ENCODE measurements around the gene FADS6.

Gene FADS6

DNA sequence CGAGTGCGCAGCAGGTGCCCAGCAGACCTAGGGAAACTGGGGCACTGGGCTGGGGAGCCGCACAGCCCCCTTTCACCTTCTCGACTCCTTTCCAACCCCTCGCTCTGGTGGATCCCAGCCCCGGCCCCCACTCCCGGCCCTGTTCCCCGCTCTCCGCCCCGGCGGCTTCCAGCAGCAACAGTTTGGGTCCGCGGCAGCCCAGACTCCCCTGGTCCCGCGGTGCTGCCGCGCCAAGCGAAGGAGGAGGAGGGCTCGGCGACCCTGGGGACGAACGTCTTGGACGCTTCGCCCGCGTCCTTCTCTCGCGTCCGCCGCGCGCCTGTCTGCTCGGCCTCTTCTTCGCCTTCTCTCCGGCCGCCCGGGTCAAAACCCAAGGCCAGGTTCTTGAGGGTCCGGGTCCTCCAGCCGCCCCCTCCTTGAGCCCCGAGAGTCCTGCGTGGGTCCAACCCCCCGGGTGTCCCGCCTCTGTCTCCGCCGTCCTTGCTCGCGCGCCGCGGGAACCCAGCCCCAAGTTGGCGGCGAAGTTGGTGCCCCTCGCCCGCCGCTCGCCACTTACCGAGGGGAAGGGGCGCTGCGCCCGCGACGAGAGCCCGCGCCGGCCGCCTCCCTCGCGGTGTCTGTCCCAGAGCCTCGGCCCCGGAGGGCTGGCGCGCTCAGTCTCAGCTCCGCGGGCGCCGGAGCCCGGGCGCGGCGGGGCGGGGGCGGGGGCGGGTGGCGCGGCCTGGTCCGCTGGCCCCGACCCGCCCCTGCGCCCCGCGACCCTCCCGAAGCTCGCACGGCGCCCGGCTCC lies 32.4 kb downstream of the FADS6 start:
- Histone ChIP-seq H3K4me1 (ENCODE audit: control insufficient read depth in 1 of 2, insufficient read depth in 1 of 2, low read depth in 1 of 2, low read length in 1 of 2) (peaks cover 6 to 25% of the 10 kb centered on the region in 2 experiments), H3K27ac (no peak overlapping the region), H3K36me3 (no peaks in the 10 kb centered on the region), H3K9me3 (no peaks in the 10 kb centered on the region), H3K4me3 (ENCODE audit: low read depth in 1 of 2, low read length in 1 of 2) (no peak overlapping the region), H3K27me3 (peaks cover 79% of the 10 kb centered on the region)
- TF ChIP-seq, protein P1, sequence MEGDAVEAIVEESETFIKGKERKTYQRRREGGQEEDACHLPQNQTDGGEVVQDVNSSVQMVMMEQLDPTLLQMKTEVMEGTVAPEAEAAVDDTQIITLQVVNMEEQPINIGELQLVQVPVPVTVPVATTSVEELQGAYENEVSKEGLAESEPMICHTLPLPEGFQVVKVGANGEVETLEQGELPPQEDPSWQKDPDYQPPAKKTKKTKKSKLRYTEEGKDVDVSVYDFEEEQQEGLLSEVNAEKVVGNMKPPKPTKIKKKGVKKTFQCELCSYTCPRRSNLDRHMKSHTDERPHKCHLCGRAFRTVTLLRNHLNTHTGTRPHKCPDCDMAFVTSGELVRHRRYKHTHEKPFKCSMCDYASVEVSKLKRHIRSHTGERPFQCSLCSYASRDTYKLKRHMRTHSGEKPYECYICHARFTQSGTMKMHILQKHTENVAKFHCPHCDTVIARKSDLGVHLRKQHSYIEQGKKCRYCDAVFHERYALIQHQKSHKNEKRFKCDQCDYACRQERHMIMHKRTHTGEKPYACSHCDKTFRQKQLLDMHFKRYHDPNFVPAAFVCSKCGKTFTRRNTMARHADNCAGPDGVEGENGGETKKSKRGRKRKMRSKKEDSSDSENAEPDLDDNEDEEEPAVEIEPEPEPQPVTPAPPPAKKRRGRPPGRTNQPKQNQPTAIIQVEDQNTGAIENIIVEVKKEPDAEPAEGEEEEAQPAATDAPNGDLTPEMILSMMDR (IDR thresholded peaks at IDR 0.05) = no peak

DNA sequence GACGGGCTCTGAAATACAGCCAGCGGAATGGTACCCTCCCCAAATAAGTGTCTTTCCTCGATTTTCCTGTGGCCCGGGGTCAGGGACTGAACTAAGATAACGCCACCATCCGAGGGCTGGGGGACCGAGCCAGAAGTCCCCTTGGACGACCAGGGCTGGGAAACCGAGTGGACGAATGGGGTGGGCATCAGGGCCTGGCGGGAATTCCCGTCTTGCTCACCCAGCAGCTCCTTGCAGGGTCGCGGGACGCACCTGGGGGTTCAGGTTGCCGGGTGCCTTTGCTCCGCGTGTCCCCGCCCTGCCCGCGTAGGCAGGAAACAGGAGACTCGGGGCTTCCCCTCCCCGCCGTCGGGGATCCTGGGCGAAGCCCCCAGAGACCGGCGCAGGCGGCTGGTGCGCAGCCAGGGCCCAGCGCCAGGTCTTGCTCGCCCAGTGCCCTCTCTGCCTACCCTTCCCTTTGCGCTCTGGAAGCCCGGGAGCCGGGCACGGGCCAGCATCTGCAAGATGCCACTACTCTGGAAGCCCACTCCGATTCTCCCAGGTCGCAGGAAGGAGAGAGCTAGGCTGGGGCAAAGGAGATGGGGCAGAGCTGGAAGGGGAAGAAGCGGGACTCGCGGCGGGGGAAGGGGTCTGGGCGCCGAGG lies 33.1 kb downstream of the FADS6 start:
- Histone ChIP-seq H3K27ac (no peak overlapping the region), H3K36me3 (no peaks in the 10 kb centered on the region), H3K9me3 (no peaks in the 10 kb centered on the region), H3K4me1 (ENCODE audit: control insufficient read depth in 1 of 2, insufficient read depth in 1 of 2, low read depth in 1 of 2, low read length in 1 of 2) (peaks cover 6 to 25% of the 10 kb centered on the region in 2 experiments), H3K27me3 (peaks cover 86% of the 10 kb centered on the region), H3K4me3 (ENCODE audit: low read depth in 1 of 2, low read length in 1 of 2) (no peak overlapping the region)
- TF ChIP-seq, protein P1 (IDR thresholded peaks at IDR 0.05) = no peak

DNA sequence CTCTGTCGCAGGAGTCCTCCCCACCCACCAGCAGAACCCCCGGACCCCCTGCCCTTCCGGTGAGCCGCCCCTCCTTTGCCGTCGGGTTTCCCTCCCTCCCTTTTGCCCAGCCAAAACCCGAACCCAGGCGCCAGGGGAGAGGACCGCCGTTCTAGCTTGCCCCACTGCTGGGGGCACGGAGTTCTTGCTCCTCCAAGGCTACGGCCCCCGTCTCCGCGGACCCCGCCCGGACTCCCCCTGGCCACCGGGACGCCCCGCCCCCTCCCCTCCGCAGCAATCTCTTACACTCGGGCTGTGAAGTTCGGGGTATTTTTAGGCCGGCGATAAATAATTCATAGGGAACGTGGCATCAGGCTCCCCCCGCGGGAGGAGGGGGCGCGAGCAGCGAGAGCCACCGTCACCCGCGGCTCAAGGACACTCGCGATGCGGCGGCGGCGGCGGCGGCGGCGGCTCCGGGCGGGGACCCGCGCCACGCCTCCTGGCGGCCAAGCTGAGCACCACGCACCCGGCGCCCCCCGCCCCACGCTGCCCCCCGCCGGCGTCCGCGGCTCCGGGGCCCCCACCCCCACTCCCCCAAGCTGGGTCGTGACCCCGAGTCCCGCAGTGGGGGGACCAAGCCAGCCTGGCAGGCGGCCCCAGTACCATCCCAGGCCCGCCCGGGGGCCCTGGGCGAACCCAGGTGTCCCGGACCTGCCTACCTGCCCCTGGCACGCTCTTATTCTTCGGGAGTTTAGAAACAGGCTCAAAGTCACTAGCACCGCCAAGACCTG lies 33.8 kb downstream of the FADS6 start, which contains the start of gene GRIN2C:
Gene GRIN2C (minus strand): TSS at position 427 of the 770 bp plus-strand sequence. CDS start 4,793 bp downstream, outside the sequence.
- H3K27ac ChIP-seq = no peak within 1 kb of the TSS
- peaks cover 93% of the 10 kb centered on the region for H3K27me3 ChIP-seq
- TF ChIP-seq, protein P1 (IDR thresholded peaks at IDR 0.05) = peak; percentile 39
- peaks cover 6 to 21% of the 10 kb centered on the region in 2 experiments for H3K4me1 ChIP-seq (ENCODE audit: control insufficient read depth in 1 of 2, insufficient read depth in 1 of 2, low read depth in 1 of 2, low read length in 1 of 2)
- no peaks in the 10 kb centered on the region for H3K9me3 ChIP-seq
- no peaks in the 10 kb centered on the region for H3K36me3 ChIP-seq
- peak within 1 kb of the TSS in 1 of 2 experiments; percentile 41 for H3K4me3 ChIP-seq (ENCODE audit: low read depth in 1 of 2, low read length in 1 of 2)

DNA sequence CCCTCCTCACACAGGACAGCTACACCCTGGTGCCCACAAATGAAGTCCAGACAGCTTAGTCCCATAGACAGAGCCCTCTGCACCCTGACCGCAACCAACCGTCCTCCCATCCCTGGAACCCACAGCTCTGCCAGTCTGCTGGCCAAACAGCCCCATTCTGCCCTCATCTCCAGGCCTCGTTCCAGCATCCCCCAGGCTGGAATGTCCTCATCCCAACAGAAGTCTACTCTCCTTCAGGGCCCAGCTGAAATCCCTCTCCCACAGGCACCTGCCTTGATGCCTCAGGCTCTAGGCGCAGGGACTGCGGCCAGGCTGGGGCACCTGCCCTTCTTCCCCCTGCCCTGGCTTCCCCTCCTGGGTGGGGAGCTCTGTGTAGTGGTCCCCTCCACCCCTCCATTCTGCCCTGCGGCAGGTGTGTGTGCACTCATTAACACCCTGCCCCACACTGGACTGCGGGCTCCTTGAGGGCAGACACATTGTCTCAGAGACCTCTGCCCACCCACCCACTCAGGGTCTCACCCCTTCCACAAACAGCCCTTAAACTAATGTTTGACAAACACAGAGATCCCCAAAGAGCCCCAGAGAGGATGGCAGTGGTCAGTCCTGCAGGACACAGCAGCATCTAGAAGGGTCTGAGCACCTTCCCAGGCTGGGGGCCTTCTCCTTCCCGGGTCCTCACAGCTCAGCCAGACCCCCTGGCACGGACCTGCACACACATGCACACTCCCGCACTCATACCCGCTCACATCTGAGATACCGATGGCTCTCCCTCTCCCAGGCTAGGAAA lies 34.6 kb downstream of the FADS6 start:
- no peak overlapping the region for H3K27ac ChIP-seq
- peaks cover 6 to 21% of the 10 kb centered on the region in 2 experiments for H3K4me1 ChIP-seq (ENCODE audit: control insufficient read depth in 1 of 2, insufficient read depth in 1 of 2, low read depth in 1 of 2, low read length in 1 of 2)
- H3K4me3 ChIP-seq (ENCODE audit: low read depth in 1 of 2, low read length in 1 of 2) = no peak overlapping the region
- H3K36me3 ChIP-seq = no peaks in the 10 kb centered on the region
- no peaks in the 10 kb centered on the region for H3K9me3 ChIP-seq
- peaks cover 100% of the 10 kb centered on the region for H3K27me3 ChIP-seq
- TF ChIP-seq, protein P1 (IDR thresholded peaks at IDR 0.05) = no peak

DNA sequence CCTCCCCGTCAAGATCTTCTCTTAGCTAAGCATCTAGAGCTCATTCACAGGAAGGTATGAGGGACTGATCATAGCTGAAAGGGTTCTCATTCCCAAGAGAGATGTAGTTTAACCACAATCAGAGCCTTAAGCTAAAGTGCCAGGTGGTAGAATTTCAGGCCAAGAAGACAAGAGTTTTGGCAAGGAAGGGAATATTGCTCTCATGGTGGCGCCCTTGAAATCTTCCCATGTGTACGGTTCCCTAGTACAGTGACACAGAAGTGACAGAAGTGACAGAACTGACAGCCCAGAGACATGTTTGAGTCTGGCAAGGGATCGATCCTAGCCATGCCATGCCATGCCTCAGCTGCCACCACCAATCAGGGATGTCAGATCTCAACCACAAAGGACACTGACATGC lies 36.2 kb downstream of the FADS6 start:
- no peaks in the 10 kb centered on the region for H3K9me3 ChIP-seq
- H3K27me3 ChIP-seq = peaks cover 100% of the 10 kb centered on the region

More for the DNA sequence above, 36.2 kb downstream of the FADS6 start:
- Histone ChIP-seq H3K4me1 (ENCODE audit: control insufficient read depth in 1 of 2, insufficient read depth in 1 of 2, low read depth in 1 of 2, low read length in 1 of 2) (peaks cover 5 to 20% of the 10 kb centered on the region in 2 experiments), H3K36me3 (no peaks in the 10 kb centered on the region), H3K27ac (no peak overlapping the region), H3K4me3 (ENCODE audit: low read depth in 1 of 2, low read length in 1 of 2) (no peak overlapping the region)
- TF ChIP-seq, protein P1 (IDR thresholded peaks at IDR 0.05) = no peak

Measured in neutrophil (primary cell).